SK-N-SH (cell line): Measurements from ENCODE around the gene MAGI3.

ENCODE experiments used
- CTCF ChIP-seq: fragments of 200-600 bp; sonication (generic); IDR thresholded peaks from 2 replicates; pipeline ENCODE4 v1.6.1; 2017; ENCODE audit warnings: antibody characterized with exemption, mild to moderate bottlenecking, moderate library complexity
- EZH2phosphoT487 ChIP-seq: fragments of 200-600 bp; sonication (generic); IDR thresholded peaks from 2 replicates; pipeline ENCODE4 v1.6.1; 2017; ENCODE audit warnings: low read depth, mixed run types, mild to moderate bottlenecking, antibody characterized with exemption, moderate library complexity, borderline replicate concordance
- GATA2 ChIP-seq: sonication (generic); formaldehyde crosslinking; IDR thresholded peaks from 2 replicates; pipeline ENCODE4 v1.5.0; 2020; ENCODE audit warnings: mild to moderate bottlenecking, missing genetic modification reagents
- JUND ChIP-seq: IDR thresholded peaks from 2 replicates; pipeline ENCODE4 v1.4.0; 2012
- MAX ChIP-seq: IDR thresholded peaks from 2 replicates; pipeline ENCODE4 v1.4.0; 2012; ENCODE audit warnings: low read depth
- PBX3 ChIP-seq: IDR thresholded peaks from 2 replicates; pipeline ENCODE4; 2012
- RFX5 ChIP-seq: IDR thresholded peaks from 2 replicates; pipeline ENCODE4 v1.6.1; 2012; ENCODE audit warnings: mild to moderate bottlenecking, improper control_type of control experiment, low read length

GRCh38 chr1:113714606-113715269 is 324.4 kb downstream of the MAGI3 start:
- no peak for TF ChIP-seq JUND
- no peak for TF ChIP-seq CTCF
- no peak for TF ChIP-seq EZH2phosphoT487
- TF ChIP-seq PBX3 = no peak
- no peak for TF ChIP-seq RFX5
- no peak for TF ChIP-seq GATA2 (CRISPR knock-in tag)
- TF ChIP-seq MAX = no peak
